Liver (tissue), 9 donors: ENCODE results near the gene TTYH2. TPM values are rescaled to one million over a fixed set of nuclear protein-coding genes. Genes with fewer than 3 reads are reported as not detected.

Experiments
- DNase-seq: peaks from one replicate; pipeline ENCODE4 v3.0.0-alpha.2; 2017; ENCODE audit warnings: low spot score
- H3K27ac ChIP-seq, 2 donors: one replicate each; pipeline ENCODE4 v1.7.0; 2013; ENCODE audit warnings: inconsistent platforms in 2 of 2, low read length in 2 of 2, control low read depth in 1 of 2, low read depth in 1 of 2, mild to moderate bottlenecking in 1 of 2
- H3K27me3 ChIP-seq, 4 donors: one replicate each; pipeline versions ENCODE4 v1.6.1 to v1.7.0; 2013; ENCODE audit warnings: low read length in 3 of 4, inconsistent platforms in 1 of 4, mild to moderate bottlenecking in 1 of 4, moderate library complexity in 1 of 4; ENCODE audit not compliant: control insufficient read depth in 4 of 4, insufficient read depth in 4 of 4
- H3K36me3 ChIP-seq, 4 donors: one replicate each; pipeline versions ENCODE4 v1.6.1 to v1.7.0; 2013; ENCODE audit warnings: low read length in 3 of 4, mild to moderate bottlenecking in 3 of 4, low read depth in 1 of 4, moderate library complexity in 1 of 4; ENCODE audit not compliant: control insufficient read depth in 4 of 4, insufficient read depth in 3 of 4
- H3K4me1 ChIP-seq, 4 donors: one replicate each; pipeline versions ENCODE4 v1.6.1 to v1.7.0; 2013; ENCODE audit warnings: low read length in 3 of 4, mild to moderate bottlenecking in 3 of 4, moderate library complexity in 1 of 4; ENCODE audit not compliant: control insufficient read depth in 4 of 4, insufficient read depth in 4 of 4
- H3K4me3 ChIP-seq, 3 donors: one replicate each; pipeline versions ENCODE4 v1.6.1 to v1.7.0; 2013; ENCODE audit warnings: low read length in 3 of 3, control low read depth in 1 of 3, low read depth in 1 of 3, mild to moderate bottlenecking in 1 of 3
- H3K9ac ChIP-seq, 2 donors: one replicate each; pipeline ENCODE4 v1.7.0; 2013; ENCODE audit warnings: low read length in 2 of 2, mild to moderate bottlenecking in 2 of 2, moderate library complexity in 2 of 2, control low read depth in 1 of 2, low read depth in 1 of 2
- H3K9me3 ChIP-seq, 4 donors: one replicate each; pipeline versions ENCODE4 v1.6.1 to v1.7.0; 2013; ENCODE audit warnings: low read length in 3 of 4; ENCODE audit not compliant: control insufficient read depth in 4 of 4
- EGR1 ChIP-seq, 2 donors: IDR thresholded peaks; 2 replicates each; pipeline ENCODE4 v1.6.1; 2016 to 2018; ENCODE audit warnings: antibody characterized with exemption in 2 of 2, low read depth in 2 of 2
- FOXA1 ChIP-seq: IDR thresholded peaks from 2 replicates; pipeline ENCODE4 v1.6.1; 2016; ENCODE audit warnings: antibody characterized with exemption
- FOXA2 ChIP-seq: IDR thresholded peaks from 2 replicates; pipeline ENCODE4 v1.6.1; 2016; ENCODE audit warnings: antibody characterized with exemption
- GABPA ChIP-seq, 2 donors: IDR thresholded peaks in 1 of 2; conservative IDR thresholded peaks in 1 of 2; 2 replicates each; pipeline ENCODE4 v1.6.1; 2016; ENCODE audit warnings: antibody characterized with exemption in 2 of 2, mild to moderate bottlenecking in 1 of 2, moderate library complexity in 1 of 2
- HNF4G ChIP-seq: IDR thresholded peaks from 2 replicates; pipeline ENCODE4 v1.6.1; 2016; ENCODE audit warnings: antibody characterized with exemption
- JUND ChIP-seq, 2 donors: IDR thresholded peaks; 2 replicates each; pipeline ENCODE4 v1.6.1; 2016; ENCODE audit warnings: antibody characterized with exemption in 2 of 2
- RAD21 ChIP-seq, 2 donors: IDR thresholded peaks; 2 replicates each; pipeline ENCODE4 v1.6.1; 2016; ENCODE audit warnings: antibody characterized with exemption in 2 of 2, mild to moderate bottlenecking in 2 of 2
- SP1 ChIP-seq: IDR thresholded peaks from 2 replicates; pipeline ENCODE4 v1.6.1; 2018; ENCODE audit warnings: antibody characterized with exemption, mild to moderate bottlenecking
- TAF1 ChIP-seq: conservative IDR thresholded peaks from 2 replicates; pipeline ENCODE4 v1.6.1; 2016; ENCODE audit warnings: antibody characterized with exemption, mild to moderate bottlenecking
- WGBS: extraction: QIAGEN DNeasy Blood & Tissue Kit; methylation state at CpG from one replicate; pipeline ENCODE4 v1.1.7; 2013; 5-methylcytosine and 5-hydroxymethylcytosine counted together
- polyA plus RNA-seq, 2 donors: library from polyadenylated mRNA; stranded (reverse) in 1 of 2; unstranded in 1 of 2; fragments of 200-250 nt in 1 of 2; fragments of >200 nt in 1 of 2; fragmentation: Nextera tagmentation in 1 of 2; extraction: Ambion mirVana in 1 of 2; gene quantifications; one replicate each; pipeline versions ENCODE4 v1.2.1 to v1.2.3, GENCODE V29; 2013 to 2015
- total RNA-seq, 2 donors: library from RNA; depleted of rRNA; stranded (reverse); fragments of >200 nt; gene quantifications; one replicate each; pipeline ENCODE4 v1.2.3, GENCODE V29; 2014
- TF ChIP-seq, protein P1 (sequence below): IDR thresholded peaks from 2 replicates; pipeline ENCODE4 v1.6.1; 2016; ENCODE audit warnings: antibody characterized with exemption, mild to moderate bottlenecking
- TF ChIP-seq, protein P2 (sequence below): fragments of 150-350 bp; IDR thresholded peaks from 2 replicates; pipeline ENCODE4 v1.5.1; 2017; ENCODE audit warnings: improper control_type of control experiment, low read depth, low read length; ENCODE audit not compliant: missing input control
- TF ChIP-seq, protein P3 (sequence below): IDR thresholded peaks from 2 replicates; pipeline ENCODE4 v1.6.1; 2016; ENCODE audit warnings: antibody characterized with exemption
- donor health status: healthy.
- donor health status: healthy.
- donor health status: healthy.
- donor health status: healthy.
- donor health status: healthy.

Gene TTYH2
- total and polyA plus RNA-seq, 4 donors = 0.40 to 2.4 (median 0.99) TPM

DNA sequence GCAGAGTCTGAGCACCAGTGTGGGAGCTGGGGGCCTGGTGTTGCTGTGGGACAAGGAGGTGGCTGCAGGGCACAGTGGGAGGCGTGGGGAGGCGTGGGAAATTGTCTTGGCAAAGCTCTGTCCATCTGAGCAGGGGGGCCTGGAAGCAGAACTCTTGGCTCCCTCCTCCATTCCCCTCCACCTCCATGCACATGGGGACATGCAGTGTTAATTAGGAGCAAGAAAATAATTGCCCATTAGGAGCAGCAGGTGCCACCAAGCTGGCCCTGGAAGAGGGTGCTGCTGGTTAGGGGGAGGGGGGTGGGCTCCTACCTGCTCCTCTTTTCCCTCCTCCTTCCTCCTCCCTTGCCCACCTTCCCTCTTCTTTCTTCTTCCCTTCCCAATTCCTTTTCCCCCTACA is 4.5 kb downstream of the TTYH2 start:
- H3K4me1 ChIP-seq = peaks cover 3 to 12% (median 7%) of the 10 kb centered on the region in 4 donors
- H3K27ac ChIP-seq = no peak overlapping the region
- TF ChIP-seq FOXA1 (no peak), FOXA2 (no peak), HNF4G (no peak), SP1 (no peak), RAD21 (IDR thresholded peaks at IDR 0.05) (no peak), EGR1 (IDR thresholded peaks at IDR 0.05; ENCODE audit: low read depth in 2 of 2) (no peak)
- TF ChIP-seq, protein P1, sequence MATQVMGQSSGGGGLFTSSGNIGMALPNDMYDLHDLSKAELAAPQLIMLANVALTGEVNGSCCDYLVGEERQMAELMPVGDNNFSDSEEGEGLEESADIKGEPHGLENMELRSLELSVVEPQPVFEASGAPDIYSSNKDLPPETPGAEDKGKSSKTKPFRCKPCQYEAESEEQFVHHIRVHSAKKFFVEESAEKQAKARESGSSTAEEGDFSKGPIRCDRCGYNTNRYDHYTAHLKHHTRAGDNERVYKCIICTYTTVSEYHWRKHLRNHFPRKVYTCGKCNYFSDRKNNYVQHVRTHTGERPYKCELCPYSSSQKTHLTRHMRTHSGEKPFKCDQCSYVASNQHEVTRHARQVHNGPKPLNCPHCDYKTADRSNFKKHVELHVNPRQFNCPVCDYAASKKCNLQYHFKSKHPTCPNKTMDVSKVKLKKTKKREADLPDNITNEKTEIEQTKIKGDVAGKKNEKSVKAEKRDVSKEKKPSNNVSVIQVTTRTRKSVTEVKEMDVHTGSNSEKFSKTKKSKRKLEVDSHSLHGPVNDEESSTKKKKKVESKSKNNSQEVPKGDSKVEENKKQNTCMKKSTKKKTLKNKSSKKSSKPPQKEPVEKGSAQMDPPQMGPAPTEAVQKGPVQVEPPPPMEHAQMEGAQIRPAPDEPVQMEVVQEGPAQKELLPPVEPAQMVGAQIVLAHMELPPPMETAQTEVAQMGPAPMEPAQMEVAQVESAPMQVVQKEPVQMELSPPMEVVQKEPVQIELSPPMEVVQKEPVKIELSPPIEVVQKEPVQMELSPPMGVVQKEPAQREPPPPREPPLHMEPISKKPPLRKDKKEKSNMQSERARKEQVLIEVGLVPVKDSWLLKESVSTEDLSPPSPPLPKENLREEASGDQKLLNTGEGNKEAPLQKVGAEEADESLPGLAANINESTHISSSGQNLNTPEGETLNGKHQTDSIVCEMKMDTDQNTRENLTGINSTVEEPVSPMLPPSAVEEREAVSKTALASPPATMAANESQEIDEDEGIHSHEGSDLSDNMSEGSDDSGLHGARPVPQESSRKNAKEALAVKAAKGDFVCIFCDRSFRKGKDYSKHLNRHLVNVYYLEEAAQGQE = no peak
- TF ChIP-seq, protein P2, sequence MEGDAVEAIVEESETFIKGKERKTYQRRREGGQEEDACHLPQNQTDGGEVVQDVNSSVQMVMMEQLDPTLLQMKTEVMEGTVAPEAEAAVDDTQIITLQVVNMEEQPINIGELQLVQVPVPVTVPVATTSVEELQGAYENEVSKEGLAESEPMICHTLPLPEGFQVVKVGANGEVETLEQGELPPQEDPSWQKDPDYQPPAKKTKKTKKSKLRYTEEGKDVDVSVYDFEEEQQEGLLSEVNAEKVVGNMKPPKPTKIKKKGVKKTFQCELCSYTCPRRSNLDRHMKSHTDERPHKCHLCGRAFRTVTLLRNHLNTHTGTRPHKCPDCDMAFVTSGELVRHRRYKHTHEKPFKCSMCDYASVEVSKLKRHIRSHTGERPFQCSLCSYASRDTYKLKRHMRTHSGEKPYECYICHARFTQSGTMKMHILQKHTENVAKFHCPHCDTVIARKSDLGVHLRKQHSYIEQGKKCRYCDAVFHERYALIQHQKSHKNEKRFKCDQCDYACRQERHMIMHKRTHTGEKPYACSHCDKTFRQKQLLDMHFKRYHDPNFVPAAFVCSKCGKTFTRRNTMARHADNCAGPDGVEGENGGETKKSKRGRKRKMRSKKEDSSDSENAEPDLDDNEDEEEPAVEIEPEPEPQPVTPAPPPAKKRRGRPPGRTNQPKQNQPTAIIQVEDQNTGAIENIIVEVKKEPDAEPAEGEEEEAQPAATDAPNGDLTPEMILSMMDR = no peak
- DNase-seq = no peak
- 95% methylated on average over 2 of the region's 2 CpGs for WGBS
- no peak overlapping the region for H3K9ac ChIP-seq
- no peaks in the 10 kb centered on the region for H3K27me3 ChIP-seq
- no peak overlapping the region for H3K4me3 ChIP-seq
- H3K36me3 ChIP-seq = no peaks in the 10 kb centered on the region
- no peaks in the 10 kb centered on the region for H3K9me3 ChIP-seq

DNA sequence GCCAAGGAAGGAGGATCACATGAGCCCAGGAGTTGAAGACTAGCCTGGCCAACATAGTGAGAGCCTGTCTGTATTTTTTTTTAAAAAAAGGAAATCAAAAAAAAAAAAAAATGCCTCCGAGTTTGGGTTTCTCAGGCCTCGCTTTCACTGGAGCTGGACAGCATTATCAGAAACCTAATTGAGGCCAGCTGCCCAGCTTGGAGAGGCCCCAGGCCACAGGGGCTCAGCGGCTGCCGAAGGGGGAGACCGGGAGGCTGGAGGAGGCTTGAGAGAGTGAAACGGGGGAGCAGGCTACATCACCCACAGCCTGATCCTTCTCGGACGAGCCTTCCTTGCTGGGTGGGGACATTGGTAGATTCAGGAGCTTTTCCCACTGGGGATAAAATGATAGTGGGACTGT is 5.1 kb downstream of the TTYH2 start:
- Histone ChIP-seq H3K27ac (no peak overlapping the region), H3K9ac (no peak overlapping the region), H3K36me3 (no peaks in the 10 kb centered on the region), H3K4me3 (no peak overlapping the region), H3K9me3 (no peaks in the 10 kb centered on the region), H3K4me1 (peaks cover 3 to 11% (median 7%) of the 10 kb centered on the region in 4 donors), H3K27me3 (no peaks in the 10 kb centered on the region)
- TF ChIP-seq, protein P3, sequence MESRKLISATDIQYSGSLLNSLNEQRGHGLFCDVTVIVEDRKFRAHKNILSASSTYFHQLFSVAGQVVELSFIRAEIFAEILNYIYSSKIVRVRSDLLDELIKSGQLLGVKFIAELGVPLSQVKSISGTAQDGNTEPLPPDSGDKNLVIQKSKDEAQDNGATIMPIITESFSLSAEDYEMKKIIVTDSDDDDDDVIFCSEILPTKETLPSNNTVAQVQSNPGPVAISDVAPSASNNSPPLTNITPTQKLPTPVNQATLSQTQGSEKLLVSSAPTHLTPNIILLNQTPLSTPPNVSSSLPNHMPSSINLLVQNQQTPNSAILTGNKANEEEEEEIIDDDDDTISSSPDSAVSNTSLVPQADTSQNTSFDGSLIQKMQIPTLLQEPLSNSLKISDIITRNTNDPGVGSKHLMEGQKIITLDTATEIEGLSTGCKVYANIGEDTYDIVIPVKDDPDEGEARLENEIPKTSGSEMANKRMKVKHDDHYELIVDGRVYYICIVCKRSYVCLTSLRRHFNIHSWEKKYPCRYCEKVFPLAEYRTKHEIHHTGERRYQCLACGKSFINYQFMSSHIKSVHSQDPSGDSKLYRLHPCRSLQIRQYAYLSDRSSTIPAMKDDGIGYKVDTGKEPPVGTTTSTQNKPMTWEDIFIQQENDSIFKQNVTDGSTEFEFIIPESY = no peak
- TF ChIP-seq TAF1 (no peak), JUND (IDR thresholded peaks at IDR 0.05) (no peak), GABPA (IDR thresholded peaks at IDR 0.05 in 1 of 2, conservative IDR thresholded peaks at IDR 0.05 in 1 of 2) (no peak)
- WGBS = 88% methylated on average over 8 of the region's 8 CpGs
- DNase-seq = no peak
